ENCODE measurements around the gene BBX.
"Not testable (repeated sequence)": the region's sequence is repeated elsewhere in the genome, so short reads cannot be mapped to it uniquely, and the experiment has no call there.

Gene BBX

DNA sequence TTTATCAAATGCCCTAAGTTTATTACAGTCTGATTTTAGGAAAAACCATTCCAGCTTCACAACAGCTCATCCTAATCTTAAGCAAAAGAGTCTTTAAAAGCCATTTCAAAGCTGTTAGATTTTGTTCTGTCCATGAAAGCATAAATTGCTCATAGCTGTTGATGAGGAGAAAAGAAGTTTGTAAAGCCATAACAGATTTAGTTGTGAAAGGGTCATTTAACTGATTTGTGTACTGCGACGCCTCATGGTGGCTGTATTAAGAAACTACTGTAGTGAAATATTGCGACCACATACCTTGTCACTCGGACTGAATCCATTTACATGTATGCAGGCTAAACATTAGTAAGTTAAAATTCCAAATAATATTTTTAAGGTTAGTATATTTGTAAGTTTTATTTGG is 20.9 kb downstream of the BBX start:
- no peak for DNase-seq

DNA sequence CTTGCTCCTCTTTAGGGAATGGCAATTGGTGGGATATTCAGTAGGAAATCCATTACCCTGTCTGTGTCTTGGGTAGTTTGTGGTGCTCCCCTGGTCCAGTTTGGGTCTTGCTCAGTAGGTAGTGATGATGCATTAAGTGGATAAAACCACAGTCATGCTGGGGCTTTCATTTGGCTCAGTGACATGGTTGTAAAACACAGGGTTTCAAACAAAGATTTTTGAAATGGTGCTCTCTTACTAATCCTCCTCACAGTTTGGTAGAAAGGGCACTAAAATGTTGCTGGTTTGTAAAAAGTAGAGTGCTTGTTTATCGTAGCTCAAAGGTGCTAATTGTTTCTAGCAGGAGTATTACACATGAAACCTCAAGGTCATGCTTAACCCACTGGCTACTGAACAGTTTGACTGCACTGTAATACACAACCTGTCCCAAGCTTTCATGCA is 22.9 kb downstream of the BBX start:
- DNase-seq, result no peak

DNA sequence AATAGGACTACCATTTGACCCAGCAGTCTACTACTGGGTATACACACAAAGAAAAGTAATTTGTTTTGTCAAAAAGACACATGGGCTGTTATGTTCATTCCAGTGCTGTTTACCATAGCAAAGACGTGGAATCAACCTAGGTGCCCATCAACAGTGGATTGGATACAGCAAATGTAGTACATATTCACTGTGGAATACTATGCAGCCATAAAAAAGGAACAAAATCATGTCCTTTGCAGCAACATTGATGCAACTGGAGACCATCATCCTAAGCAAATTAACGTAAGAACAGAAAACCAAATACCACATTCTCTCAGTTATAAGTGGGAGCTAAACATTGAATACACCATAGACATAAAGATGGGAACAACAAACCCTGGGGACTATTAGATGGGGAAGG is 25.8 kb downstream of the BBX start:
- DNase-seq, result no peak

DNA sequence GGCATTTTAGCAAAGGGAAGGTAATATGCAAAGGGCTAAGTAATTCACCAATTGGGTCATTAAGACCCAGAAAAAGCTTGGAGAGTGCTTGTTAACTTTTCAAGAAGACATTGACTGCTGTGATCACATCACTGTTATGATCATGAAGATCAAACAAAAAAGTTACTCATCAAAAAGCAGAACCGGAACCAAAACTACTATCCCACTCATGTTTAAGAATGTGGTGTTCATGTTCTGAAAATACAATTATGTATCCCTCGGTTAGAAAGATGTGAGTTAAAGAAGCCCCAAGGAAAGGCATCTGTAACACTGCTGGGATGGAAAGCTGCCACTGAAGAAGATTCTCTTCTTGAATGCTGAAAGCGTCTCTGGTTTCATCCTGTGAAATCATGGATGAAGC is 32.6 kb downstream of the BBX start:
- DNase-seq, result no peak

DNA sequence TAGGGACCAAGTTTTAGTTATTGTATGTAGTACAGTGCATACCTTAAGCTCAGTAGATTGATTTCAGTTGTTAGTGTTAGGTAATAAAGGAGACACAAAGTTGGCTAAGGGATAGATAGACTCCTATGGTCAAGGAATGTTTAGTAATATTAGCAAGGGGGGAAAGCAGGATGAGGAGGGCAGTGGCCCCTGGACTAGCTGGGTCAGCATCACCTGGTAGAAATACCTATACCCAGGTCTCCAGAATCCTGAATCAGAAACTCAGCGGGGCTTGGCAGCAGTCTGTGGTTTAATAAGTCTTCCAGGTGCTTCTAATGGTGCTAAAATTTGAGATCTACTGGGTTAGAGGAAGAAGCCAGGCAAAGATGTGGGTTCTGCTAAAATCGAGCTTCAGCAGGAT is 35.0 kb downstream of the BBX start:
- no peak for DNase-seq

GRCh38 chr3:107560166-107560565 is 37.4 kb downstream of the BBX start:
- DNase-seq, result no peak

GRCh38 chr3:107561980-107562379 is 39.2 kb downstream of the BBX start:
- DNase-seq, result no peak

GRCh38 chr3:107562969-107563529 is 40.3 kb downstream of the BBX start:
- DNase-seq, result no peak

- not testable (repeated sequence) for DNase-seq
These were observed 42.5 kb downstream of the BBX start for GRCh38 chr3:107565244-107565643.

DNA sequence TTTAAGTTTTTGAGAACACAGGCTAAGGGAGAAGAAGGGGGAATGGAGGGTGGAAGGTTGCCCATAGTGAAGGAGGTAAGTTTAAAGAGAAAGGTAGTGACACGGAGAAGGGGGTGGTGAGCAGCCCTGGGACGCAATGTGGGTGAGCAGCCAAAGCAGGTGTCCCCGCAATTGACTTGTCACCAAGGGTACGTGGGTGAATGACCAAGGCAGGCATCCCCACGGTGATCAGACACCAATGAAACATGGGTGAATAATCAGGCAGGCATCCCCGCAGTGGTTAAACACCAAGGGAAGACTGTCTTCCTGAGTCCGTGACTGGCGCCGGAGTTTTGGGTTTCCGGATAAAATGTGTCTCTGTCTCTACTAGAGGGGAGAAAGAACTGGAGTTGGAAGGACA is 48.3 kb downstream of the BBX start:
- not testable (repeated sequence) for DNase-seq

- DNase-seq, result not testable (repeated sequence)
These were observed 48.7 kb downstream of the BBX start for GRCh38 chr3:107571492-107571891.

DNA sequence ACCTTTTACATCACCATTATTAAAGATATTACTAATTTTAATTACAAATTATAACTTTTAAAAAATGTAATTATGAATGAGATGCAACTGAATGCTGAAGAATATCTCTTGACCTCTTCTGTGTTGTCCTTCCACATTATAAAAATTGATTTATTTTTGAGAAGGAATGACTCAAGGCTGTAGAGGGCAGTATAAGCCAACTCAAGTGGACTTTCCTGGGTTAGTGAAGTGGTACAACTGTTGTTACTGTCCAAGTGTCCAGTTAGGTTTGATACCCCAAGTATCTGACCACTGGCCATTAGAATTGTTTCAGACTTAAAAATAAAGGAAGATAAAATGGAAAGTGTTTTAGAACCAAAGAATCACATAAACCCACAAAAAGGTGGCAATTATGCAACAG is 51.9 kb downstream of the BBX start:
- DNase-seq, result no peak

- DNase-seq, result no peak
These were observed 55.3 kb downstream of the BBX start for GRCh38 chr3:107578091-107578490.

DNA sequence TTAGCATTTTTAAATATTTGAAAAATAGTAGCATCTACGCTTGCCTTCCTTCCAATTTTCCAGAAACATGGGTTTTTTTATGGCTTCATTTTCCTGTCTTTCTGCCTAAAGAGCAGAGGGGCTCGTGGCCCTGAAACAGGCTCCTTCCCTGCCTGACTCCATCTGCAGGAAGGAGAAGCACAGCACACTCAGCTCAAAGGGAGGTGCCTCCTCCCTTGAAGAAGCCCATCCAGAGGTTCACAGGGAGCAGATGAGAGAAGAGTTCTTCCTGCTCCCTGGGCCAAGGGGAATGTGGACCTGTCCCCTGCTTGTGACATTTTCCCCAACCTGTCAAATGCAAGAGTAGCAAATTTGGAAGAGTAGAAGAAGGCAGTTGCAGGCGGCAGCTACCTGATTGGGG is 55.8 kb downstream of the BBX start:
- no peak for DNase-seq

DNA sequence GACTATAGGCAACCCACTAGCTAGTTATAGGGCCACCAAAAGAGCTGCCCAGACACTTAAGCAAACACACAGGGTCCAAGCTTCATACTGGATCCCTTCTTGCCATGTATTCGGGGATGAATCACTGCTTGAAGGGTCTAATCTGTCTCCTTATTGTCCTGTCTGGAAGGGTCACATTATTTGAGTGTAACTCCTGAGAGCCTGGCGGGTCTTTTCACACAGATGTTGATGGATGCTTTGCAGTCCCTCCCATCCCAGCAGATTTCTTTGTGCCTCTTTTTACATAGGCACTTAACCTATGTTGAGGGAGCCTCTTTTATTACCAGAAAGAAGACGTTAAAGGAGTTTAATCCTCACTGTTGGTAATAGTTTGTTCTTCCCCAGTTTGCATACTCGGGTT is 56.6 kb downstream of the BBX start:
- no peak for DNase-seq

DNA sequence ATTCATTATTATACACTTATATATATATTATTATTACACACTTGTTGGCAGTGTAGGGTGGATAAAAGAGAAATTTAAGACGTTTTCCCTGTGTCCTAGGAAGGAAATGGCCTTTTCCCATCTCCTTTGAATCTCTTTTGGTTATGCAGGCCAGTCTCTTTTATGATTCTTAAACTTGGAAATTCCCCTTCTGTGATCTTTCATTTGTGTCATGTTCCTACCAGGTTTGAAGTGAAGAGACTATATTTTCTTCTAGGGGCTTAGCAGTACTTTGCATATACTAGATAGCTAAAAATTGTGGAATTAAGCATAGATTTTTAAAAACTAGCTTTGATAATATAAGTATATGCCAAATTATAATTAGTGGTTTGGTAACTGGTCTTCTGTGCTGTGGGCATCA is 58.5 kb downstream of the BBX start:
- no peak for DNase-seq

DNA sequence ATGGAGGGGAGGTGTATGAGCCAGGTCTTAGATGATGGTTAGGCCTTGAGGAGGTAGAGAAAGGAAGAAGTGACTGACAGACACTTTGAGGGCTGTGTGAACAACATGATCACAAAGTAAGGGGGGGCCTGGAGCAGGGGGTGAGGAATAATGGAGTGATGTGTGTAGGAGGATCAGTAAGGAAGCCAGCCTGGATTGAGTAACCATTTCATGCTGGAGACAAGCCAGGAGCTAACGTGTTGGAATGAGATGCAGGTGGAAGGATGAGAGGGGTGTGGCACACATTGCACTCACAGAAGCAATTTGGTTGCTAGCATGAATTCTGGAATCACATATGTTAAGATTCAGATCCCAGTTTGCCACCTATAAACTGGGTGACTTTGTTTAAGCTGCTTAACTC is 65.5 kb downstream of the BBX start:
- DNase-seq, result no peak

DNA sequence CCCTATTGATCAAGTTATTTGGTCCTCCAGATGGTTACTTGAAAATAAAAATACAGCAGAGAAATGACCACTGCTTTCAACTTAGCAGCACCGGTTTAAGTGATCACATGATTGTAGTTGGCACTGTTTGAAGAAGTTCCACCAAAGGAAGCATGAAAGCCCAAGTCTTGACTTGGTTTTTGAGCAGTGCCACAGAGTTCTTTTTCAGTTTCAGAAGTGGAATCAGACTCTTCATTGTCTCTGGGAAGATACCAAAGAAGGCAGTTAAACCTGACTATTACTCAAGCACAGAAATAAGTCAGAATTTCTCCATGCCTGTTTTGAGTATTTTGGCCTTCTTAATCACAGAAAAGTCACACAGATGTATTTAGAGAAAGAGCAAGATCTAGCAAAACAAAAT is 66.7 kb downstream of the BBX start:
- no peak for DNase-seq

DNA sequence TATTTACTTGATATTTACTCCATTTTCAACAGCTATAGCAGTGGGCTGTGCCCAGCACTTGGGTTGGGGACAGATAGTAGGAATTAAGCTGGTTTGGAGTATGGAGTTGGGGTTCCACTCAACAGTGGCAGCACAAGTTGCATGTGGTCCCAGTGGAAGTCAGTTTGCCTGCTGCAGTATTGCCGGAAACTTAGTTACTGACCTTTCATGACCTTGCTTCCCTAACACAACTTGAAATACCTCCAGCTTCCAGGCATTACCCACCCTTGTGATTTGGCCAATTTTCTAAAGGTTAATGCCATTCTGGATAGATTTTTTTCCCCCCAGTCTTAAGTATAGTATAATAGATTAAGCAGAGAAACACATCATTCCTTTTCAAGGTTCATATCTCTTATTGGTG is 68.0 kb downstream of the BBX start:
- no peak for DNase-seq

DNA sequence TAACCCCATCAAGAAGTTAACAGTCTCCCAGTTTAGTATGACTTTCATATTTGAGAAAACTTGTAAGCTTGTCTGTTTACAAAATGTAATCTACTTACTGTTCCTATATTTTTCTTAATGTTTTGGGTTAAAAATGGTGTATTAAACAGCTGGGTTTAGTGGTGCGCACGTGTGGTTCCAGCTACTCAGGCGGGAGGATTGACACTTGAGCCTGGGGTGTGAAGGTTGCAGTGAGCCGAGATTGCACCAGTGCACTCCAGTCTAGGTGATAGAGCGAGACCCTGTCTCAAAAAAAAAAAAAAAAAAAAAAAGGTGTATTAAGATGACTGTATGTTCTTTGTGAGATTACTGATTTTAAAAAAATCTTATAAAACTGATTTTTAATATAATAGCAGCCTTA is 69.3 kb downstream of the BBX start:
- no peak for DNase-seq

- no peak for DNase-seq
These were observed 72.1 kb downstream of the BBX start for GRCh38 chr3:107594870-107595269.

DNA sequence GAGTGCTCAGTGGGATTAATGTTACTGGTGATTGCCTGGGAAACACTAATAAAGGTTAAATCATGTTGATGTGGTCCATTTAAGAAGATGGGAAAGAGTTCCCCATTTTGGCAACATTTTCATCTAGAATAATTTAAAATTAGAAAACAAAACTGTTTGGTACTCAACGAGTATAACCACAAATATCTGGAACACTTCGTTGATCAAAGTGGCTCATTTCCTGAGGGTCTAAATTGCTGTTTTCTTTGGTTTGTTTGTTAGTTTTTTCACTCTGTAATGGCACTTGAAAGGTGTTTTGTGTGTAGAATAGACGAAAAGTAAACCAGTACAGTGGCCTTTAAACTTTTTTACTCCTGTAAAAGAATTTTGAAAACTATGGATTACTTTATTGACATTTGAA is 73.9 kb downstream of the BBX start:
- no peak for DNase-seq

DNA sequence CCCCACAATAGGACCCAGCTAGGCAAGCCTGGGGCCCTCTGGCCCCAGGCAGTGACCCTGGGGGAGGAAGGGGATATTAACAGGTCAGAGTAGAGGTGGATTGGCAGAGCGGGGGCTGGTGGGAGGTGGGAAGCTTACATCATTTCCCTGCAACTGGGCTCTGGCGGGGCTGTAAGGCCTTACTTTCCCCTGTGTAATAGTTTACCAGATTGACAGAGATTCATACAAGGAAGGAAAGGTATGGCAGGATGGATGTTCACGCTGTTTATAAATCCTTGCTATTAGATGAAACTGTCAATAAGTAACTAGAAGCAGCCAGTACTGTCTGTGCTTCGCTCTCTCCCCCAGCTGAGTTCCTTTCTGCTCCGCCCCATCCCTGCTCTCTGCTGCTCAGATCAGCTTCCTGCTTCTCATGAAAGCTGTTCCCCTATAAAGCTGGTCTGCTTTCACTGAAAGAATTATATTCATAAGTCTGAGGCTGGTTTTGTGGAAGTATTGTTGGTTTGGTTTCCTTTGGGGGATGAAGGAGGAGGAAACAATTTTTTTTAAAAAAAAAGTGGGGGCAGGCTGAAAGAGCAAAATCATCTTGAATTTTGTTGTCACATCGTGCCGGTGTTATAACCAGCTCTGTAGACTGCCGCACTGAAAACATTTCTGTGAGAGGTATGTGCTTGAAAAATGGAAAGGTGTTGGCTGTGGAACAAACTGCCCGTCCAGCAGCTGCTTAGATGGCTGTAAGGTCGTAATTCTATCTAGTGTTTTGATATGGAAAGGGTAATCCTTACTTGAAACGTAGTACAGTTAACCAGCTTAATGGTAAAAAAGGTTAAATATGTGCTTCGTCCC is 76.4 kb downstream of the BBX start:
- DNase-seq, result peak; percentile 50

- DNase-seq, result no peak
These were observed 77.0 kb downstream of the BBX start for GRCh38 chr3:107599772-107600145.

GRCh38 chr3:107600780-107601179 is 78.0 kb downstream of the BBX start:
- no peak for DNase-seq

All from stimulated activated CD4-positive, alpha-beta T cell treated with anti-CD3 and anti-CD28 coated beads, Interleukin-15, amount 100 ng/mL, for 24 hours (primary cell).